DOHH2 (cell line): ENCODE measurements around the gene NEURL1.

Source experiments
- H3F3A ChIP-seq: fragments of 200-600 bp; sonication (generic), shearing (Covaris generic); 2 replicates; pipeline ENCODE4 v1.6.0; 2016; ENCODE audit warnings: antibody characterized with exemption, mild to moderate bottlenecking; ENCODE audit not compliant: control insufficient read depth, insufficient read depth
- H3K27ac ChIP-seq: fragments of 200-600 bp; sonication (generic); 2 replicates; pipeline ENCODE4 v1.5.1; 2014; ENCODE audit warnings: low read depth, mild to moderate bottlenecking, low read length, moderate library complexity
- H3K27me3 ChIP-seq: fragments of 200-600 bp; sonication (generic); 2 replicates; pipeline ENCODE4 v1.6.1; 2014; ENCODE audit warnings: mild to moderate bottlenecking, low read length, mixed read lengths; ENCODE audit not compliant: control insufficient read depth
- H3K36me3 ChIP-seq: fragments of 200-600 bp; sonication (generic); 2 replicates; pipeline ENCODE4 v1.6.1; 2014; ENCODE audit warnings: mild to moderate bottlenecking, low read length, moderate library complexity, mixed read lengths; ENCODE audit not compliant: control insufficient read depth
- H3K4me1 ChIP-seq: fragments of 200-600 bp; sonication (generic); 2 replicates; pipeline ENCODE4 v1.6.1; 2014; ENCODE audit warnings: mild to moderate bottlenecking, low read length, mixed read lengths; ENCODE audit not compliant: control insufficient read depth
- H3K4me2 ChIP-seq: fragments of 200-600 bp; sonication (generic); 2 replicates; pipeline ENCODE4 v1.6.0; 2014; ENCODE audit warnings: mild to moderate bottlenecking, low read length, moderate library complexity
- H3K4me3 ChIP-seq: fragments of 200-600 bp; sonication (generic); 2 replicates; pipeline ENCODE4 v1.5.1; 2014; ENCODE audit warnings: mild to moderate bottlenecking, low read length, mixed read lengths
- H3K79me2 ChIP-seq: fragments of 200-600 bp; sonication (generic); 2 replicates; pipeline ENCODE4 v1.6.1; 2014; ENCODE audit warnings: mild to moderate bottlenecking, low read length, mixed read lengths; ENCODE audit not compliant: control insufficient read depth
- H3K9me2 ChIP-seq: fragments of 200-600 bp; sonication (generic); replicated peaks from 2 replicates; pipeline ENCODE4 v1.6.1; 2014; ENCODE audit warnings: mild to moderate bottlenecking, low read length, mixed read lengths; ENCODE audit not compliant: control insufficient read depth
- H3K9me3 ChIP-seq: fragments of 200-600 bp; sonication (generic); 2 replicates; pipeline ENCODE4 v1.6.1; 2014; ENCODE audit warnings: antibody characterized with exemption, low read length, mixed read lengths; ENCODE audit not compliant: control insufficient read depth, insufficient read depth
- H4K20me1 ChIP-seq: fragments of 200-600 bp; sonication (generic); 2 replicates; pipeline ENCODE4 v1.6.0; 2014; ENCODE audit warnings: low read depth, mild to moderate bottlenecking, antibody characterized with exemption, low read length, moderate library complexity; ENCODE audit not compliant: control insufficient read depth, insufficient read depth
- EZH2phosphoT487 ChIP-seq: fragments of 200-600 bp; sonication (generic); IDR thresholded peaks from 2 replicates; pipeline ENCODE4 v1.6.1; 2017; ENCODE audit warnings: borderline replicate concordance, mild to moderate bottlenecking, antibody characterized with exemption, low read length, moderate library complexity, mixed read lengths
- TF ChIP-seq, protein P1 (sequence below): fragments of 200-600 bp; sonication (generic); IDR thresholded peaks from one replicate; pipeline ENCODE4 v1.5.1; 2014; ENCODE audit warnings: antibody characterized with exemption, mild to moderate bottlenecking, low read depth, low read length; ENCODE audit not compliant: poor library complexity, severe bottlenecking

Gene NEURL1

DNA sequence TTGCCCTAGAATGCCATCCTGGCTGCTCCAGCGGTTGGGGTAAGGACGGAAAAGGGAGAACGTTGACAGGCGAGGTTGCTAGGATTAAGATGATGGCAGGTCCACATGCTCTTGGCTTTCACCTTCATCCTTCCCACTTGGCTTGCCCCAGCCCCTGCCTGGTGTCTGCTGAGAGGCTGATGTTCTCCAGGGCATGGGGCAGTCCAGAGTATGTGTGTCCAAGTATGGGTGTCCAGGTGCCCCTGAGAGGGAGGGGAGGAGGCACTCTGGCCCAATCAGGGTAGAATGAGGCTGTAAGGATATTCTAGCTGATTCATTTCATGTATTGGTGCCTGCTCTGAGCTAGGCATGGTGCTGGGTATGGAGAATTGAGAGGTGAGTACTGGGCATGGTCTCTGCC lies 12.6 kb downstream of the NEURL1 start:
- Histone ChIP-seq H3K4me1 (peaks cover 4% of the 10 kb centered on the region; the same call in 1 of the 2 replicates), H4K20me1 (no peaks in the 10 kb centered on the region), H3K4me2 (no peak overlapping the region), H3K4me3 (no peak overlapping the region), H3K27ac (no peak overlapping the region), H3K36me3 (no peaks in the 10 kb centered on the region), H3K27me3 (peaks cover 29% of the 10 kb centered on the region), H3F3A (no peaks in the 10 kb centered on the region), H3K9me3 (no peaks in the 10 kb centered on the region), H3K79me2 (no peaks in the 10 kb centered on the region), H3K9me2 (no peaks in the 10 kb centered on the region)
- TF ChIP-seq EZH2phosphoT487: no peak
- TF ChIP-seq, protein P1, sequence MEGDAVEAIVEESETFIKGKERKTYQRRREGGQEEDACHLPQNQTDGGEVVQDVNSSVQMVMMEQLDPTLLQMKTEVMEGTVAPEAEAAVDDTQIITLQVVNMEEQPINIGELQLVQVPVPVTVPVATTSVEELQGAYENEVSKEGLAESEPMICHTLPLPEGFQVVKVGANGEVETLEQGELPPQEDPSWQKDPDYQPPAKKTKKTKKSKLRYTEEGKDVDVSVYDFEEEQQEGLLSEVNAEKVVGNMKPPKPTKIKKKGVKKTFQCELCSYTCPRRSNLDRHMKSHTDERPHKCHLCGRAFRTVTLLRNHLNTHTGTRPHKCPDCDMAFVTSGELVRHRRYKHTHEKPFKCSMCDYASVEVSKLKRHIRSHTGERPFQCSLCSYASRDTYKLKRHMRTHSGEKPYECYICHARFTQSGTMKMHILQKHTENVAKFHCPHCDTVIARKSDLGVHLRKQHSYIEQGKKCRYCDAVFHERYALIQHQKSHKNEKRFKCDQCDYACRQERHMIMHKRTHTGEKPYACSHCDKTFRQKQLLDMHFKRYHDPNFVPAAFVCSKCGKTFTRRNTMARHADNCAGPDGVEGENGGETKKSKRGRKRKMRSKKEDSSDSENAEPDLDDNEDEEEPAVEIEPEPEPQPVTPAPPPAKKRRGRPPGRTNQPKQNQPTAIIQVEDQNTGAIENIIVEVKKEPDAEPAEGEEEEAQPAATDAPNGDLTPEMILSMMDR: no peak

DNA sequence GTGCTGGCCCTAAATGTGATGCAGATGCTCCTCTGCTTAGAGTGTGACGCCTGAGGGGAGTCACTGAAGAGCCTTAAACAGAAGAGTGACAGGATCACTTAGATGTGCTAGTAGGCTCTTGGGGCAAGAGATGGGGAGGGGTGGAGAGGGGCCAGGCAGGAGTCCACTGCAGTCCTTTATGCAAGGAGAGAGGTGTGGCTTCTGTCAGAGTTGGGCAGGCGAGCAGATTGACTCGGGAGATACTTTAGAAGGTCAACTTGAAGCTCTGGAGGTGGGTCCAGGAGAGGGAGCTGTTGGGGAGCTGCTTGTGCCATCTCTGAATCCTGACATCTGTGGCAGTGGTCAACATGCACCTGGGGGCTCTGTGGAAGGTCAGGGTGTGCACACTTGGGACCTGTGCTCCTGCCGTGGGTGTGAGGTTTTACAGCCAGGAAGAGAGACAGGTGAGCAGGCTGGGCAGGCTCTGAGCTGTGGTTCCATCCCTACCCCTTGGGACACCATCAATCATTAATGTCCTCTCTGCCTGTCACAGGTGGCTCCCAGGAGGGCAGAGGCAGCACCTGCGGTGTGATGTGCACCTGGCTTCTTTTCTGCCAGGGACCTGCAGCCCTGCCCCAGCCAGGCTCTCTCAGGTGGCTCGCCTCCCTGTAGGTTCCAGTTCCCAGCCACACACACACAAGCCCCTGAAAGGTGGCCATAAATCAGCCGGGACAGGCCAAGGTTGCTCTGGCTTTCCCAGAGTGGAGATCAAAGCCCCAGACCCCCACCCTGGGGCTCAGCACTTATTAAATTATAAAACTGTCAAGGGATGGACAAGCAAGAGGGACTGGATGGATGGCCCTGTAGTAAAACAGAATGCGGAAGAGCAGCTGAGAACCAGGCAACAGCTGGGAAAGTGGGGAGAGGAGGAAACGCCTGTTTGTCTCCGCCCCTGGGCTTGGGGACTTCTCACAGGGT lies 14.0 kb downstream of the NEURL1 start:
- Histone ChIP-seq H3K27me3 (peaks cover 26% of the 10 kb centered on the region), H3K27ac (no peak overlapping the region), H3K36me3 (no peaks in the 10 kb centered on the region), H3K79me2 (no peaks in the 10 kb centered on the region), H3F3A (no peaks in the 10 kb centered on the region), H3K4me2 (no peak overlapping the region), H3K9me2 (no peaks in the 10 kb centered on the region), H4K20me1 (no peaks in the 10 kb centered on the region), H3K4me1 (peaks cover 4% of the 10 kb centered on the region; the same call in 1 of the 2 replicates), H3K4me3 (no peak overlapping the region), H3K9me3 (no peaks in the 10 kb centered on the region)
- TF ChIP-seq, protein P1: no peak
- no peak for TF ChIP-seq EZH2phosphoT487

DNA sequence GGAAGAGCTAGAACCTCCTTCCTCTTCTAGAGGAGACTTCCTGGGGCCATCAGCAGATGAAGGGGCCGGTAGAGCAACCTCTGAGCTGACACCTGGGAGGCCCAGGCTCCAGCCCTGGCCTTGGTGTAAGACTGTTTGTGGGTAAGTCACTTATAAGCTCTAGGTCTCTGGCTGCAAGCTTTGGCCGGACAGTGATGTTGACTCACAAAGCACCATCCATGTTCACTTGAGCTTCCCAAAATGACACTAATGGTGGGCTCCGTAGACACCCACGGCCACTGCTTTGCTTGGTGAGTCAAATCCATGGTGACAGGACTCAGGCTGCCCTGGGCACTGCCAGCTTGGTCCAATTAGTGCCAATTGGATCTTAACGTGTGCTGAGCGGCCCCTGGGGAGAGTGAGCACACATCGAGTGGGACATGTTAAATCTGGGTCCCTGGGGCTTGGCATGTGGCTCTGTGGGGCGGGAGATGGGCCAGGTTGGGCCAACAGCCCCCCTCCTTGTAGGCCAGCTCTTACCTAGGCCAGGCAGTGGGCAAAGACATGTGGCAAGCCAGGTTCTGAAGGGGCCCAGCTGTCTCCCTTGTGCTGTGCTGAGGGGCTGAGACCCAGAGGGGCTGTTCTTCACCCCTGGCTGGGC lies 16.7 kb downstream of the NEURL1 start:
- Histone ChIP-seq H3K4me2 (no peak overlapping the region), H4K20me1 (no peaks in the 10 kb centered on the region), H3K27me3 (peaks cover 13% of the 10 kb centered on the region; the same call in 1 of the 2 replicates), H3K4me1 (peaks cover 14% of the 10 kb centered on the region), H3K79me2 (no peaks in the 10 kb centered on the region), H3K9me2 (no peaks in the 10 kb centered on the region), H3F3A (no peaks in the 10 kb centered on the region), H3K27ac (no peak overlapping the region), H3K36me3 (no peaks in the 10 kb centered on the region), H3K4me3 (no peak overlapping the region), H3K9me3 (no peaks in the 10 kb centered on the region)
- TF ChIP-seq, protein P1: no peak
- TF ChIP-seq EZH2phosphoT487: no peak
